Stimulated activated CD4-positive, alpha-beta T cell treated with anti-CD3 and anti-CD28 coated beads, TNF-alpha, amount 100 ng/mL, for 1 hour (primary cell): ENCODE measurements around the gene DRICH1.
"Not testable (repeated sequence)": the region's sequence is repeated elsewhere in the genome, so short reads cannot be mapped to it uniquely, and the experiment has no call there.

Experiments
- DNase-seq, 3 donors: peaks; one replicate each; pipeline ENCODE4 v3.0.0-alpha.2; 2020; ENCODE audit warnings: low read depth in 3 of 3, low spot score in 1 of 3

The DRICH1 gene

GRCh38 chr22:23651676-23652075, 19.6 kb upstream of the DRICH1 start:
- no peak for DNase-seq

GRCh38 chr22:23649071-23649501, 17.0 kb upstream of the DRICH1 start:
- no peak for DNase-seq

GRCh38 chr22:23646526-23646925, 14.4 kb upstream of the DRICH1 start:
- not testable (repeated sequence) for DNase-seq

GRCh38 chr22:23640206-23640605, 8.1 kb upstream of the DRICH1 start:
- DNase-seq, result not testable (repeated sequence)

GRCh38 chr22:23639661-23640060, 7.5 kb upstream of the DRICH1 start:
- no peak for DNase-seq

- no peak for DNase-seq
Observed at GRCh38 chr22:23638611-23639010, 6.5 kb upstream of the DRICH1 start.

- not testable (repeated sequence) for DNase-seq
Observed at GRCh38 chr22:23635291-23635690, 3.2 kb upstream of the DRICH1 start.

GRCh38 chr22:23628056-23628743, 3.9 kb downstream of the DRICH1 start:
- DNase-seq, result not testable (repeated sequence)

GRCh38 chr22:23627401-23628055, 4.6 kb downstream of the DRICH1 start:
- peak; percentile 3 to 32 (median 25) for DNase-seq

- DNase-seq, result no peak
Observed at GRCh38 chr22:23626286-23626975, 5.7 kb downstream of the DRICH1 start.

- no peak for DNase-seq
Observed at GRCh38 chr22:23622634-23623033, 9.5 kb downstream of the DRICH1 start.

GRCh38 chr22:23621916-23622315, 10.2 kb downstream of the DRICH1 start:
- DNase-seq, result not testable (repeated sequence)

GRCh38 chr22:23621082-23621780, 10.9 kb downstream of the DRICH1 start:
- no peak for DNase-seq

GRCh38 chr22:23613193-23613972, 18.7 kb downstream of the DRICH1 start:
- DNase-seq, result no peak

GRCh38 chr22:23609983-23610781, 21.9 kb downstream of the DRICH1 start:
- no peak for DNase-seq

- no peak for DNase-seq
Observed at GRCh38 chr22:23608583-23608982, 23.5 kb downstream of the DRICH1 start.

GRCh38 chr22:23606204-23607131, 25.7 kb downstream of the DRICH1 start:
- DNase-seq, result no peak

GRCh38 chr22:23604939-23605712, 27.0 kb downstream of the DRICH1 start:
- no peak for DNase-seq
